Testis (tissue), 2 donors: ENCODE measurements around the gene JAKMIP1.

Experiments
- CTCF ChIP-seq, 3 experiments: fragments of 450-650 bp in 2 of 3; fragments of 200-600 bp in 1 of 3; sonication (generic) in 1 of 3; IDR thresholded peaks; one replicate each; pipeline ENCODE4 v1.5.1; 2016 to 2019; ENCODE audit warnings: antibody characterized with exemption in 3 of 3, mild to moderate bottlenecking in 2 of 3, moderate library complexity in 1 of 3
- POLR2A ChIP-seq: fragments of 450-650 bp; IDR thresholded peaks from one replicate; pipeline ENCODE4 v1.6.1; 2017; ENCODE audit warnings: antibody characterized with exemption, mild to moderate bottlenecking, moderate library complexity

- no peak for TF ChIP-seq POLR2A
- no peak for TF ChIP-seq CTCF (IDR thresholded peaks at IDR 0.05)
Measured at GRCh38 chr4:6044276-6044675, 156.1 kb downstream of the JAKMIP1 start.
